IPS DF 6.9 (cell line): ENCODE results near the gene PTPRN2.
"Not testable (repeated sequence)": the region's sequence is repeated elsewhere in the genome, so short reads cannot be mapped to it uniquely, and the experiment has no call there.

ENCODE experiments used
- DNase-seq: peaks from one replicate; pipeline ENCODE4 v3.0.0-alpha.2; 2013; ENCODE audit warnings: low read depth, low spot score
- H3K27ac ChIP-seq: one replicate; pipeline ENCODE4 v1.5.1; 2013; ENCODE audit warnings: low read length, control low read depth
- H3K27me3 ChIP-seq: 2 replicates; pipeline ENCODE4 v1.6.1; 2013; ENCODE audit warnings: mild to moderate bottlenecking, low read length; ENCODE audit not compliant: control insufficient read depth, insufficient read depth
- H3K36me3 ChIP-seq: 2 replicates; pipeline ENCODE4 v1.6.1; 2013; ENCODE audit warnings: low read length; ENCODE audit not compliant: control insufficient read depth, insufficient read depth
- H3K4me1 ChIP-seq: 2 replicates; pipeline ENCODE4 v1.6.1; 2013; ENCODE audit warnings: low read length; ENCODE audit not compliant: control insufficient read depth, insufficient read depth
- H3K4me3 ChIP-seq: 2 replicates; pipeline ENCODE4 v1.5.1; 2013; ENCODE audit warnings: mild to moderate bottlenecking, low read length
- H3K9me3 ChIP-seq: 2 replicates; pipeline ENCODE4 v1.6.1; 2013; ENCODE audit warnings: low read length, inconsistent platforms; ENCODE audit not compliant: control insufficient read depth, insufficient read depth
- WGBS: extraction: QIAGEN DNeasy Blood & Tissue Kit; methylation state at CpG from one replicate; pipeline ENCODE4 v1.1.7; 2013; ENCODE audit warnings: mixed read lengths, missing lambda C conversion rate; ENCODE audit not compliant: insufficient read length, insufficient coverage; 5-methylcytosine and 5-hydroxymethylcytosine counted together

The PTPRN2 gene

DNA sequence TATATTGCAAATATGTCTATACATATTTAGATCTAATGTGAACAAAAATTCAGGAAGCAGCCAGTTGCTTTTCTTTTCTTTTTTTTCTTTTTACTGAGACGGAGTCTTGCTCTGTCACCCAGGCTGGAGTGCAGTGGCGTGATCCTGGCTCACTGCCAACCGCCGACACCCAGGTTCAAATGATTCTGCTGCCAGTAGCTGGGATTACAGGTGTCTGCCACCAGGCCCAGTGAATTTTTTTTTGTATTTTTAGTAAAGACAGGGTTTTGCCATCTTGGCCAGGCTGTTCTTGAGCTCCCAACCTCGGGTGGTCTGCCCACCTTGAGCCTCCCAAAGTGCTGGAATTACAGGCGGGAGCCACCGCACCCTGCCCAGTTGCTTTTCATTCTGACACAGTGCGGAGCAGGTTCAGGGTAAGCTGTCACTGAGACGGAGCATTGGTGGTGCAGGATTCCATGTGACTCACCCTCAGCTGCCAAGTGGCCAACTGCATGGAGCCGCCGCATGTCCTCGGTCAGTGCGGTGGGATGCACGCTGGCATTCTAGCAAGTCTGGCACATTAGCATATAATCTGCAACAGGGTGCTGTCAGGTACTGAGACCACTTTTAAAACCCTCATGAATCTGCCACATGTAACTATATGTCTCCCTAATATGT, 888.1 kb downstream of the PTPRN2 start:
- Histone ChIP-seq H3K27me3 (no peaks in the 10 kb centered on the region), H3K4me3 (no peak overlapping the region), H3K9me3 (peaks cover 19% of the 10 kb centered on the region), H3K36me3 (no peaks in the 10 kb centered on the region), H3K4me1 (no peaks in the 10 kb centered on the region), H3K27ac (no peak overlapping the region)
- no CpG with 5 or more reads among the region's 14 CpGs for WGBS
- DNase-seq: no peak

DNA sequence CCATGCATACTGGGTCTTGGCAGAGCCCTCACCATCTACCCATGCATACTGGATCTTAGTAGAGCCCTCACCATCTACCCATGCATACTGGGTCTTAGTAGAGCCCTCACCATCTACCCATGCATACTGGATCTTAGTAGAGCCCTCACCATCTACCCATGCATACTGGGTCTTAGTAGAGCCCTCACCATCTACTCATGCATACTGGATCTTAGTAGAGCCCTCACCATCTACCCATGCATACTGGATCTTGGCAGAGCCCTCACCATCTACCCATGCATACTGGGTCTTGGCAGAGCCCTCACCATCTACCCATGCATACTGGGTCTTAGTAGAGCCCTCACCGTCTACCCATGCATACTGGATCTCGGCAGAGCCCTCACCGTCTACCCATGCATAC, 890.3 kb downstream of the PTPRN2 start:
- H3K4me3 ChIP-seq, H3K27me3 ChIP-seq, H3K27ac ChIP-seq, H3K36me3 ChIP-seq, H3K4me1 ChIP-seq, DNase-seq: not testable (repeated sequence)
- H3K9me3 ChIP-seq: peaks cover 13% of the 10 kb centered on the region
- no CpG with 5 or more reads among the region's 3 CpGs for WGBS

GRCh38 chr7:157695609-157696008, 892.0 kb downstream of the PTPRN2 start:
- H3K4me1 ChIP-seq, H3K27me3 ChIP-seq, H3K4me3 ChIP-seq, H3K27ac ChIP-seq, H3K36me3 ChIP-seq, H3K9me3 ChIP-seq, DNase-seq: not testable (repeated sequence)
- WGBS: no CpG with 5 or more reads among the region's 2 CpGs

- no peak for DNase-seq
- whole genome bisulfite sequencing: no CpG with 5 or more reads among the region's 6 CpGs
- H3K9me3 ChIP-seq: peaks cover 6% of the 10 kb centered on the region
- no peaks in the 10 kb centered on the region for H3K27me3 ChIP-seq
- no peak overlapping the region for H3K4me3 ChIP-seq
- H3K36me3 ChIP-seq: no peaks in the 10 kb centered on the region; the same call in 1 of the 2 replicates
- no peak overlapping the region for H3K27ac ChIP-seq
- no peaks in the 10 kb centered on the region for H3K4me1 ChIP-seq
Observed at GRCh38 chr7:157694376-157694665, 893.3 kb downstream of the PTPRN2 start.

- DNase-seq: no peak
- no peaks in the 10 kb centered on the region for H3K27me3 ChIP-seq
Observed at GRCh38 chr7:157693521-157694375, 893.9 kb downstream of the PTPRN2 start.

DNA sequence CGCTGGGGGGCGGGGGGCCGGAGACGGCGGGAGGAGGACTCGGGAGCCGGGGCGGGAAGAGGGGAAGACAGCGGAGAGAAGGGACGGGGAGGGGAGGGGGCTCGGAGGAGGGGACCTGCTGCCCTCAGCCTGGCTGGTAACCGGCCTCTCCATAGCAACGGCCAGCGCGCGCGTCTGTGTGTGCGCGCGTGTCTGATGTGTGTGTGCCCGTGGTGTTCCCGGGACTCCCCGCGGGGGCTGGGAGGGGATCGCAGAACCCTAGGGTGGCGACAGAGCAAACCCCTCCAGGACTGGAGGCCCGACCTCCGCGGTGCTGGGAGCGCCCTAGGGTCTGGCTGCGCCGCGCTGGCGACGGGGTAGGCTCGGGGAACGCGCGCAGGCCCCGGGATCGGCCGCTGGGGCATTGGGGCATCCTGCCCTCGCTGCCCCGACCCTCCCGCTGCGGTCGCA, 894.5 kb downstream of the PTPRN2 start:
- DNase-seq: no peak
- H3K4me3 ChIP-seq: no peak overlapping the region
- H3K27ac ChIP-seq: no peak overlapping the region
- no CpG with 5 or more reads among the region's 47 CpGs for WGBS
- H3K27me3 ChIP-seq: no peaks in the 10 kb centered on the region
- H3K36me3 ChIP-seq: no peaks in the 10 kb centered on the region; the same call in 1 of the 2 replicates
- H3K9me3 ChIP-seq: peaks cover 7% of the 10 kb centered on the region
- no peaks in the 10 kb centered on the region for H3K4me1 ChIP-seq

More at GRCh38 chr7:157693521-157694375, 893.9 kb downstream of the PTPRN2 start:
- Histone ChIP-seq H3K4me3 (no peak overlapping the region), H3K27ac (no peak overlapping the region), H3K4me1 (no peaks in the 10 kb centered on the region), H3K36me3 (no peaks in the 10 kb centered on the region; the same call in 1 of the 2 replicates), H3K9me3 (peaks cover 6% of the 10 kb centered on the region)
- no CpG with 5 or more reads among the region's 64 CpGs for WGBS

GRCh38 chr7:157692460-157693011, 895.1 kb downstream of the PTPRN2 start:
- Histone ChIP-seq H3K4me1 (no peaks in the 10 kb centered on the region), H3K9me3 (peaks cover 7% of the 10 kb centered on the region), H3K36me3 (no peaks in the 10 kb centered on the region; the same call in 1 of the 2 replicates), H3K4me3 (no peak overlapping the region), H3K27me3 (no peaks in the 10 kb centered on the region), H3K27ac (no peak overlapping the region)
- WGBS: no CpG with 5 or more reads among the region's 44 CpGs
- no peak for DNase-seq

DNA sequence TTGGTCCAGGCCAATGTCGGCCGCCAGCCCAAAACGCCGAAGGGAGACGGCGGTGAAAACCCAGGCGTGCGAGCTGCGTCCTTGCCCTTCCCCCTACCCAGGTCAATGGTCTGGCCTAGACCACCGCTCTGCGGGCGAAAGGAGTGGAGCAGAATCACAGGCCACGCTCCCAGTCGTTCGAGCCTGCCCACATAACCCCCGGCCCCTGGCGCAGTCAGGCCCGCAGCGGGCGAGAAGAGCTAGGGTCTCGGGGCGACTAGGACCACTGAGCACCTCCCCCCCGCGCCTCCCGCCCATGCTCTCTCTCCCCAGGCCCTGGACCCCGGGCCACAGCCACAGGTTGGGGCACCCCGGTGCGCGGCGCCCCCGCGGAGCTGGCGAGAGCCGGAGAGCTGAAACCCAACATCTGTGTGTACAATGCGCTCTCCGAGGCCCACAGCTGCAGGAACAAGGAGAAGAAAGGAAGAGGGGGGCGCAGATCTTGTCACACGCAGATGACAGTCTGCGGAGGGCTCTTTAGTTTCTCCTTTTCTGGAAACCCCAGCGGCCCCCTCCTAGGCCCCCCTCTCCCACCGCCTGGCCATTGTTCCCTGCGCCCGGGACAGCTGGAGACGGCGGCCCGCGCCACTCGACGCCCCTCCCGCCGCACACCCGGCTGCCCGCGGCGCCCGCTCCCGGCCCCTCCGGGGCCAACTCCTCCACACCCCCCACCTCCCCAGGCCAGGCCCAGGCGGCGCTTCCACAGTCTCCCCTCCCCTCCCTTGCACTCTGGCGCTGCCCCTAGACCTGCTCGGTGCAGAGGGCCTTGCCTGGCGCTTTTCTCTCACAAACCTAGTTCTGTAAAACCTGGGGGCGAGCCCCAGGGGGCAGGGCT, 895.8 kb downstream of the PTPRN2 start:
- Histone ChIP-seq H3K27ac (no peak overlapping the region), H3K4me3 (no peak overlapping the region), H3K36me3 (no peaks in the 10 kb centered on the region; the same call in 1 of the 2 replicates), H3K9me3 (peaks cover 7% of the 10 kb centered on the region), H3K27me3 (no peaks in the 10 kb centered on the region), H3K4me1 (no peaks in the 10 kb centered on the region)
- WGBS: no CpG with 5 or more reads among the region's 64 CpGs
- no peak for DNase-seq

GRCh38 chr7:157690833-157691585, 896.6 kb downstream of the PTPRN2 start:
- Histone ChIP-seq H3K27me3 (no peaks in the 10 kb centered on the region), H3K9me3 (peaks cover 8% of the 10 kb centered on the region), H3K36me3 (no peaks in the 10 kb centered on the region; the same call in 1 of the 2 replicates), H3K4me3 (no peak overlapping the region), H3K27ac (no peak overlapping the region), H3K4me1 (no peaks in the 10 kb centered on the region)
- DNase-seq: no peak
- no CpG with 5 or more reads among the region's 72 CpGs for WGBS
